IPS-NIHi11 (cell line): Measurements from ENCODE around the gene SLC26A6.

Experiments used
- DNase-seq: peaks from one replicate; pipeline ENCODE4 v3.0.0; 2012; ENCODE audit warnings: mixed read lengths, low spot score

SLC26A6 gene, protein sequence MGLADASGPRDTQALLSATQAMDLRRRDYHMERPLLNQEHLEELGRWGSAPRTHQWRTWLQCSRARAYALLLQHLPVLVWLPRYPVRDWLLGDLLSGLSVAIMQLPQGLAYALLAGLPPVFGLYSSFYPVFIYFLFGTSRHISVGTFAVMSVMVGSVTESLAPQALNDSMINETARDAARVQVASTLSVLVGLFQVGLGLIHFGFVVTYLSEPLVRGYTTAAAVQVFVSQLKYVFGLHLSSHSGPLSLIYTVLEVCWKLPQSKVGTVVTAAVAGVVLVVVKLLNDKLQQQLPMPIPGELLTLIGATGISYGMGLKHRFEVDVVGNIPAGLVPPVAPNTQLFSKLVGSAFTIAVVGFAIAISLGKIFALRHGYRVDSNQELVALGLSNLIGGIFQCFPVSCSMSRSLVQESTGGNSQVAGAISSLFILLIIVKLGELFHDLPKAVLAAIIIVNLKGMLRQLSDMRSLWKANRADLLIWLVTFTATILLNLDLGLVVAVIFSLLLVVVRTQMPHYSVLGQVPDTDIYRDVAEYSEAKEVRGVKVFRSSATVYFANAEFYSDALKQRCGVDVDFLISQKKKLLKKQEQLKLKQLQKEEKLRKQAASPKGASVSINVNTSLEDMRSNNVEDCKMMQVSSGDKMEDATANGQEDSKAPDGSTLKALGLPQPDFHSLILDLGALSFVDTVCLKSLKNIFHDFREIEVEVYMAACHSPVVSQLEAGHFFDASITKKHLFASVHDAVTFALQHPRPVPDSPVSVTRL

DNA sequence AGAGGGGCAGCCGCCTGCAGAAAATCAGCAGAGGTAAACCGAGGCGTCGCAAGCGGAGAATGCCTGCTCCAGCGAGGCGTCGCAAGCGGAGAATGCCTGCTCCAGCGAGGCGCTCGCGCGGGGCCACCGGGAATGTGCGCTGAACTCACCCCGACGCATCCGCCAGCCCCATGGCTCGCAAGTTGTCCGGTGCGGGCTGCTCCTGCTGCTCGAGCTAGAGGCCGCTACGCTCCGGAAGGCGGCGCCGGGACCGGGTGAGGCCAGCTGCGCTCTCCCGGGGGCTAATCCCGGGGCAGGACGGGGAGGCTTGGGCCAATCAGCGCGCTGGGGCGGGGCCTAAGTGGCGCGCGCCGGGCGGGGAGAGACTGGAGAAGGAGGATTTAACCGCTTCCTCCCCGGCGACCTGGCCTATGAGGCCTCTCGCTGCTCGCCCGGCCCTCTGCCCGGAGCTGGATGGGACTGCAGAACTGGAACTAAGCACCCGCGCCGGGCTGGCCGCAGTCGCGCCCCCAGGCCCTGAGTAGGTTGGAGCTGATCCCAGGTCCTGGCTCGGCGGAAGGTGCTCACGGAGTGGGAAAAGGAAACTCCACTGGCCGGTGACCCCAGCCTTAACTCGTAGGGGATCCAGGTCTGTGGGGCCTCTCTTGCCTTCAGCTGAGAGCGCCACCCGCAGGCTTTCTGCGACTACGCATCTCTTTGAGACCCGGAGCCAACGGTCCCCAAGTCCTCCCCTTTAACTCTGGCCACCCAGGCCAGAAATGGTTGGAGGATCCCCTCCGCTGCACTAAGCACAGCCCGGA, at the start of gene SLC26A6:
SLC26A6 (minus strand) TSS at position 240 of the 800 bp plus-strand sequence; CDS start at position 172, 68 bp downstream.
- peak; percentile 100 for DNase-seq

DNA sequence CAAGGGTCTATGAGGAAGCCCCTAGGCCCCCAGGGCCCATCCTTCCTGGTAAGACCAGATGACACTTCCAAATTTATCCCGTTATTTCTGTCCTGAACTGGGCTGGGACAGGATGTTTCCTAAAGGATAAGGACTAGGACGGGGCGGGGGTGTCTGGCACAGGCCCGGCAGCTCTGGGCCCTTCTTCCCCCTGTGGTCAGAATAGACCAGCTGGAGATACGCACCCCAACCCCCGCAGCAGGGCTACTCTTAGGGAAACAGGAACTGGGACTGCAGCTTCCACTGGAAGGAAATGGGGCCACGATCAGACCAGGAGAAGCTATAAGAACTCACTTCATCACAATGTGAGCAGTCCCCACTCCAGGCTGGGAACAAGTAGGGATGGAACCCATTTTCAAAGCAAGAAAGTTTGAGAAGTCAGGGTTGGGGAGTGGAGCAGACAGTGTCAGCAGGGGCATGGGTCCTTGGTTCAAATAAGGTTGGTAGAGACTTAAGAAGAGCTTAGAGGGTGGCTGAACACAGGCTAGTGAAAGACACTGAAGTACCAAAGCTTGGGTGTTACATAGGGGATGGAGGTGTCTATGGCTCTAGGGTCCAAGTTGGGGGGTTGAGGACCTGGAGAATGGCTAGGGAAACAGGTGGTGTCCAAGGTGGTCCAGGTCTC, 49.4 kb upstream of the SLC26A6 start:
- no peak for DNase-seq

DNA sequence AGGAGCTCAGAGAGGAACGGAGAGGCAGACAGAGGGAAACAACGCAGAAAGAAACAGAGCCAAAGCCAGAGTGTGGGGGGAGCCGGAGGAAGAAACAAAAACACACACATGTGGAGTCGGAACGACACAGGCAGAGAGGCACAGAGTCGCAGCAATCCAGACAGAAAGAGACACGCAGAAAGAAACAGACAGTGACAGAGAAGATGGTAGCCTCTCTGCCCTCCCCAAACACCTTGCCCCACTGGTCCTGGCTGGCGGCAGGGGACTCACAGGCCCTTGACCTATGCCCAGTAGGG, 48.7 kb upstream of the SLC26A6 start:
- DNase-seq = no peak

DNA sequence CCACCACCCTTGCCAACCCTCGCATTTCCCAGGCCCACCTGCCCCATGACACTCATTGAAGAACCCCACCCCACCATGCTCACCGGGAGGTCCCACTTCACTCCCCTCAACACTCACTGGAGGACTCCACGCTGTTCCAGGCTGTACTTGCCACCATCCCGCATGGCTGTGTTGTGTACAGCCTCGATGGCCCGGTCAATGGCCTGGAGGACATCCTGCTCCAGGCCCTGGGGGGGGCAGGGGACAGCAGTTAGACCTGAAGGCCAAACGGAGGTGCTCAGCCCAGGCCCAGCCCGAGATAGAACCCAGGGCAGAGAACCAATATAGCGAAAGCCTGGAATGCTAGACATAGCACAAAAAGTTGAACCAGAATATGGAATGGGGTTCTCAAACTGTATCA, 47.5 kb upstream of the SLC26A6 start:
- no peak for DNase-seq

DNA sequence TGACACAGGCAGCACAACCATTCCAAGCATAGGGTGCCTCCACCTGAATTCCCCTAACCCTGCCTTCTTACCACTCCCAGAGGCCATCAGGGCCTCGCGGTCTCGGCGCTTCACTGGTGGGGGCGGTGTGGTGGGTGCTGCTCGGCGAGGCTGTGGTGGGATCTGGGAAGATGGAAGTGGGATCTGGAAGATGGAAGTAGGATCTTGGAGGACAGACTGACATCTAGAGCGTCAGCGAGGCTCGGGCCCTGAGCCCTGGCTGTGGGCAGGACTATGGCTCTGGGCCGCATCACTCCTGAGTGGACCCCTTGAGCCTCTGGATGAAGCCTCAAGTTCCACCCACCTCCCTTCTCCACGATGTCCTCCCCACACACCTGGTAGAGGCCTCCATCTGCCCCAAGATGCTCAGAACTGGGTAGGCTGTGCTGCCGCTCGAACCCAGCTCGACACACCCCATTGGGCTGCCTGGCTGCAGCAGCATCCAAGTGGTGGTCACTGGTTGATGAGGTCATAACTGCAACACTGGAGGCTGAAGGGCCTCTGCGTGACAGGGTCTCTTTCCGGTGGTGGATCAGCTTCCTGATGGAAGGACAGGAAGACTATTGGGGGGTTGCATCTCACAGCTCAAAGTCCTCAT, 46.8 kb upstream of the SLC26A6 start:
- DNase-seq = no peak

DNA sequence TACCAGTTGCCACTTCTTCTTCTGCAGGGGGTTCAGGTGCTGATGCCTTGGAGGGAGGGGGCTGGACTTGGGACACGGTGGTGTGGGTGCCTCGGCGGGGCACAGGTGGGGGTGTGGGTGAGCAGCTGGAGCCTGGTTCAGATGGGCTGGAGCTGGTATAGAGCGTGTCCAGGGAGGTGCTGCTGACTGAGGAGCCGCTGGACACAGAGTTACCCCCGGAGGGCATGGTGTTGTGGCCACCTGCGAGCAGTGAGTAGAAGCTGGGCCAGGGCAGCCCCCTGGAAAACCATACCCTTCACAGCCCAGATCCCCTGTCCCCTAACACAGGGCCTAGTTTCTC, 46.2 kb upstream of the SLC26A6 start:
- DNase-seq = no peak

DNA sequence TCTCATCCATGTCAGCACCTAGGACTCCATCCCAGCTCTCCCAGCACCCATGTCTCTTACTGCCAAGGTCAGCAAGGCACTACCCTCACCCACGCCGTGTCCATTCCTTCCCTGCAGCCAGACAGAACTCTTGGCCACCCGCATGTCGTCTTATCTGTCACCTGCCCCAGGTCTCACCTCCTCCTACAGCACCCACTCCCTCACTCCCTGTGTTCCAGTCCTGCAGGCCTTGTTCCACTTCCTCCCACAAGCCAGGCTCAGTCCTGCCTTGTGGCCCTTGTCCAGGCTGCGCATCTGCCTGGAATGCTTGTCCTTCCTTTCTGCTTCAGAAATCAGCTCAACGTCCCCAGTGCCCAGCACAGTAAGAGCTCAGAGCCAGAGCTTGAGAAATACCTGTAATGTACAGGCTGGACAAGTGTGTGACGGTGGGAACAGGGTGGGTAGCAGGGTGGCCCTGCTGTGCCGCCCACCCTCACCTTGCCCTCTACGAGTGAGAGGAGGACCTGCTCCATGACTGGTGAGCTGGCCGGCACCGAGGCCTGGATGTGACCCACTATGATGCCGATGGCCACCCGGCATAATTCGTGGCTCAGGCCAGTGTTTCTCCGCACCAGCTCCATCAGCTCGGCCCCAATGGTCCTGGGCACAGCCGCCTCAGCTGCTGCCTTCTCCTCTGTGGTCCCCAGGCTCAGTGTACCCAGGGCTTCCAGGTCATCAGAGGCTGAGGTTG, 45.7 kb upstream of the SLC26A6 start:
- DNase-seq = no peak

DNA sequence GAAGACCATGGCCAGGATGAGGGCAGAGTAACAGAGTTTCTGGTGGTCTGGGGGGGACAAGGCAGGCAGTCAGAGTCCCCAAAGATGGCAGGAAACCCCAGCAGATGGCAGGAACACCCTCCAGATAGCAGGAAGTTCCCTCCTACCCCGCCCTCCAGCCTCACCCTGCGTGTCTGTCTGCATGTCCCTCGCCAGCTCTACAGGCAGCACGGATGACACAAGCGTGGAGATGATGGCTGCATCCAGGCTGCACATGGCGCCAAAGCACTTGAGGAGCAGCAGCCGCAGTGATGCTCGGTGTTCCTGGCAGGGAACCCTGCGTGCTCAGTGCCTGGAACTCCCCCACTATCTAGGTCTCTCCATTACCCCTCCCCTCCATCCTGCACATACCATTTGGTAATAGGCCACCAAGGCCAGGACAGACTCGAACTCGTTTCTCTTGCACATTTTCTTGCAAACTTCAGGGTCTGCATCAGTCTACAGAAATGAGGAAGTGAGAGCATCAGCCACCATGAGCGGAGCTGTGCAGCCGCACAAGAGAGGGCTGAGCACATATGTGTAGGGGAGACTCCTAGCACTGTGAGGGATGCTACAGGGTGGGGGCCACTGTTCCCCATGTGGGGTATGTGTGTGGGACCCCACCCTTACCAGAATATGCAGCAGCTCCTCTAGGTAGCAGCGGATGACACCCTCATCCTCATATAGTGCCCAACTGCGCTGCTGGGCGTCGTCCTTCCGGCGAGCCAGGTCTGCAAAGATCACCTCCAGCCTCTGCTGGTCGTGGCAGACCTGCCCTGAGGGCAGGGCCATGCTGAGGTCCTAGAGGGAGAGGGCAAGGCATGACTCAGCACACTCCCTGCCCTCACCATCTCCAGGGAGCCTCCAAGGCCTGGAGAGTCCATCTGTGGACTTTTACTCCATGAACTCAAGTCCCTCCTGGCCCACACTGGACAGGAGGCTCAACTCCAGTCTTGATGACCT, 44.4 kb upstream of the SLC26A6 start:
- DNase-seq = no peak

DNA sequence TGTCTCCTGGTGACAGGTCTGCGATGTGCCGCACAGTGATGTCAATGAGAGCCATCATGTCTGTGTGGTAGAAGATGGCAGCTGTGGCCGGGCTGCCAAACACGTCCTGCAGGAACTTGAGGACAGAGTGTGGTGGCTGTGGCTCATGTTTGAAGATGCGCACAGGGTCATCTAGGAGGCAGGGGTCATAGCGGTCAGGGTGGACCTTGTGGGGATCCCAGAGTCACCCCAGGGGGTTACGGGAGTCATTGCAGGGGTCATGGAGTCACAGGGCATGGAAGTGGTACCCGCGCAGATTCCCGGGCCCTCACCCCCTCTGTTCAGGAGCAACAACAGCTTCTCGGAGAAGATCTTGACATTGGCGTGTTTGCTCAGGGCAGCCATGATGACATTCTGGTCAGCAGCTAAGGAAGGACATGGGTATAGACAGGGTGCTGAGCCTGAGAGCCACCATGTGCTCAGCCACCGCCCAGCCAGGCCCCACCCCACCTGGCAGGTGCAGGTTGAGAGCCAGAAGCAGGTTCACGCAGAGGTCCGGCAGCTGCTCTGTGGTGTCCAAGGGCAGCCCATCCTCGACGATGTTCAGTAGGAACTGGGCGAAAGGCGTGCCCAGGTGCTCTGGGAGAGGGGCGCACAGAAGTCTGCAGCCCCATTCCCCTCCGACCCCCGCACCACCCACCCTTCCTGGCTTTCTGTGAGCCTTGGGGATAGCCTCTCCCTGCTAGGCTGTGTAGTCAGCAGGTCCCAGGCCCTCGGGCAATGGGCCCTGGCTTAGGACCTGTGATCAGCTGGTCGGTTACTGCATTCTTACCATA, 43.5 kb upstream of the SLC26A6 start:
- no peak for DNase-seq

DNA sequence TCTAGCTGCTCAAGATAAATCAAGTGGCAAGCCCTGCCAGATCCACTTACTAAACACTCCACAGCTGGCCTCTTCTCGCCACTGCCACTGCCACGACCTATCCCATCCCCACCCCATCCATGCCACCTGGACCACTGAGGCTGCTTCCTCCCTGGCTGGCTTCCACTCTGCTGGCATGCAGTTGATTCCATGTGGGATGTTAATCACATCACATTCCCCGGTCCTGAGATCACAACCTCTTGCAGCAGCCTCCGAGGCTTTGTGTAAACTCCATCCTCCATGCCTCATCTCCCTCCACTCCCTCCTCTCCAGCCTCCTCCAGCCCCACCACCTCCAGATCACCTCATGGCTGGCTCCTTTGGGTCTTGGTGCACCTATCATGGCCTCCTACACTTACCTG, 42.8 kb upstream of the SLC26A6 start:
- DNase-seq = no peak

DNA sequence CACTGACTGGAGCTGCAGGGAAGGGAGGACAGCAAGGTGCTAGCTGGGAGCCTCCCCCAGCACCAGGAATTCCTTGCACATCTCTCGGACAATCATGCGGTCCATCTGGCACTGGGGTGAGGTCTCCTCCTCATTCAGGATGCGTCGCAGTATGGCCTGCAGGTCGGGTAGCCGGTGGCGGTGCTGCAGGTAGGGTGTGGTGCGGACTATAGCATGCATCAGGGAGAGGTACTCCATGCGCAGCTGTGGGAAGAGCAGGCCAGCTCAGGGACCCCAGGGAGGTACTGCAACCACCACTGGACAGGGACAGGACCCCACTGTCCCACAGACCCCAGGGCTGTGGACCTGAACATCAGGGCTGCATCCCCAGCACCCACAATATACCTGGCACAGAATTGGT, 39.2 kb upstream of the SLC26A6 start:
- no peak for DNase-seq

DNA sequence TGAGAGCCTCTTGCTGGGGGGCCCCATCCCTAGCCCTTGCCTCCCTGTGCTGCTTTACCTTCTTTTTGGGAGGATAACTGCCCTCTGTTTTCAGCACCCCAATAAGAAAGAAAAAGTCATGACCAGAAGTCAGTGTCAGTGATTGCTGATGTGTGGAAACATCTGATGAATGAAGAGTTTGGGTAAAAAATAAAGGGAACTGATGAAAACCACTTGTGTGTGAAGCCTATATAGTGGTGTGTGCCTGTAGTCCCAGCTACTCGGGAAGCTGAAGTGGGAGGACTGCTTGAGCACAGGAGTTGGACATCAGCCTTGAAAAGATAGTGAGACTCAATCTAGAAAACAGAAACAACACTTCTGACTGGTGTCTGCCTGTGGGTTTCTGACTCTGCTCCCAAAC, 37.3 kb upstream of the SLC26A6 start:
- no peak for DNase-seq

DNA sequence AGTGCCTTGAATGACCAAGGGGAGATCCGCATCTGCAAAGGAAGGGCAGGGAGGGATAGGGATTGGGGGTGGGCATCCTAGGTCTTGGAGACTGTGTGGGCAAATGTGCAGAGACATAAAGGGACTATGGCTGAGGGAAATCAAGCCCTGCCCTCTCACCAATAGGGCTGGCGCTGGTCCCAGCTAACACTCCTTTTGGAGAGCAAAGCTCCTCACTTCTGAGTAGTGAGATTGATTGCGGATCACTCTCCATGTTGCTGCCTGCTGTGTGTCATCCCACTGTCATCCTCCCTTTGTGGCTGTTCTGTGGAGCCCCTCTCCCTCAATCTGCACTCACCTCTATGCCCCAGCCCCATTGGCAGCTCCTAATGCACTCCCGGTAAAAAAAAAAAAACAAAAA, 29.7 kb upstream of the SLC26A6 start:
- no peak for DNase-seq

DNA sequence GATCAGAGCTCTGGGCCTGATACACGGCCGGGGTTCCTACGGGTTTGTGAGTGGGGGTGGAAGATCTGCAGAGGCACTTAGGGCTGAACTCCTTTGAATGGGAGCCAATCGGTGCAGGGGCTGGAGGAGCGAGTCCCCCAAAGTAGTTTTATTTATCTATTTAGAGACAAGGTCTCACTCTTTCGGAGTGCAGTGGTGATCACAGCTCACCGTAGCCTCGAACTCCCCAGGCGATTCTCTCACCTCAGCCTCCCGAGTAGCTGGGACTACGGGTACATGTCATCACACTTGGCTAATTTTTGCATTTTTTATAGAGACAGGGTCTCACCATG, 29.0 kb upstream of the SLC26A6 start:
- no peak for DNase-seq

DNA sequence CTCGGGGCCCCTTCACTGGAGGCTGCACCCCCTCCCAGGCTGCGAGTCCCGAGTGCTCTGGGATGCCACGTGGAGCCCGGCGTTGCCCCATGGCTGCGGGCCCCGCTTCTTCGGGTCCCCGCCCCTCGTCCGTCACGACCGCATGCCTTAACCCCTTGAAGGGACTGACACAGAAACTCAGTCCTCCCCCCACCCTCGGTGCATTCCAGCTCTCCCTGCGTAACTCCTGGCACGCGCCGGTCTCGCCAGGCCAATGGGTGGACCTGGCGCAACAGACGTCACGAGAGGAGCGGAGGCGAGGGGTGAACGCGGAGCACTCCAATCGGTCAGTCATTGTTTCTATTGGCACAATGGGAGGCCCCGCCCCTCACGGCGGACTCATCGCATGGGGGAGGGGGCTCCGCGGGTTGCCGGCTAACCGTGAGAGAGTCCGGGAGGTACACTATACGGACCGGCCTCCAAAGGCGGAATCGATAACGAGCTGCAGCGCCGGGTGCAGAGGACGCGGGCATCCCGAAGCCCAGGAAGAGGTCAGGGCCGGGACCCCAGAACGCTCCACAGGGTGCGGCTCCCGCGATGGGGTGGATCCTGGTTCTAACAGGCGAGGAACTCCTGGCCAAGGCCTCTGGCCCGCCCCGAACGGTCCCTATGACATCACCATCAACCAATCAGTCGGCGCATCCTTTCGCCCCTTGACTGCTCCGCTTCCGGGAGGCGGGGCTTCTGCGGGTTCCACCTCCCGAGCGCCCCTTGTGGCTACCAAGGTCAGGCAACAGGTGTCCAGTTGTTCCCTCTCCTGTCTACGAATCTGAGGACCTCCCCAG, 28.4 kb upstream of the SLC26A6 start:
- DNase-seq = peak; percentile 98

DNA sequence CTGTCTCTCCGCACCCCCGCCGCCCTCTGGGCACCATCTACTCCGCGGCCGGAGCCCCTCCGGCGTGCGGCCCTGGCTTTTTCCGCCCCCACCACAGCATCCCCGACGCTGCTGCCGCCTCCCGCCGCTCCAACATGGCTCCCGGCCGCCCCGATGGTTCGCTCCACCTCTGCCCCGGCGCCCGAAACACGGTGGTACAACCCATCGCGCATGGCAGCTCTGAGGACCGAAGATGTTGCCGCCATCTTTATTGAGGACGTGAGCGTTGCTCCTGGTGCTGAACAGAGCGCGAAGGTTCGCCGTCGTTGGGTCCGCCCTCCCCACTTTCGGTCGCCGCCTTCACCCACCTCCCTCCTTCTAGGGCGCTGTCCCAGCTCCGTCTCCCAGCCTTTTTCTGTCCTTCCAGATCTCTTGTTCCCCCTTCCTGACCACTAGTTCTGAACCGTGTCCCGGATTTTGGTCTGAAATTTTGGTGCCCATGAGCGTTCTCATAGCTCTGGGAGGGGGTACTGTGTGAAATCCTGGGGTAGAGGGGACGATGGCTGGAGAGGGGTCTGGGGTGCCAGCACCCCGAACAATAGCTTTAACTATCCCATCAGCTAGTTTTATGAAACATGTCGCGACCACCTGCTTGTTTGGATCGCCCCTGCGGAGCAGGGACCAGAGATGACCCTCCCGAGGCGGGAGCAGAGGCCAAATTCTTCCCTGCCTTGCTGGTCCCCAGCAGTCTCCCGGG, 27.7 kb upstream of the SLC26A6 start, which contains the start of gene CELSR3:
CELSR3 (minus strand) TSS at position 134 of the 736 bp plus-strand sequence. CDS start 252 bp downstream, outside the sequence.
- DNase-seq = peak; percentile 73

DNA sequence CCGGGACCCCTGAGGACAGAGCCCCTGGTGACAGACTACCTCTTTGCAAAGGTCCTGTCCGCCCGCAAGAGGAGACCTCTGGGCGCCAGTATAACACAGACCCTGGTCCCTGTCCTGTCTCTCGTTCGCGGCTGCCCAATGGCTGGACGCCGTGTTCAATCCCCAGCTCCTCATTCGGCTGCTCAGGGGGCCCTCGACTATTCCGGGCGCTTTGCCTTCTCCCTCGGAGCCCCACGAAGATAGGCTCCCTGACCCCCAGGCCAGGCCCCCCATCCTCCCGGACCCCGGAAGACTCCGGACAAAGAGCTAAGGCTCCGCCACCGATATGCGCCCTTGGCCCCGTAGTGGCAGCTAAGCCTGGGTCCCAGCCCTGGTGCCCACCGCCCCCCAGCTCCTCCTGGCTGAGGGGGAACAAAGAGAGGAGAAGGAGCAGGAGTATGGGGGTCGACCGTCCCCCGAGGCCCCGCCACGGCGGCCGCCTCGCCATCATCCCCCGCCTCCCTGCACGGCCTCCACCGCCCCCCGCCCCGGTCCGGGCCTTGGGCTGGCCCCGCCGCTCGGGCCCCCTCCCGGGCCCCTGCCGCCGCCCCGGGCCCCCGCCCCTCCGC, 27.0 kb upstream of the SLC26A6 start:
- DNase-seq = no peak
